Measurements from ENCODE around the gene KDM6A.

GRCh38 chrX:44891642-44892041 lies 18.7 kb downstream of the KDM6A start:
- no peak for TF ChIP-seq ZNF142 (CRISPR knock-in tag; IDR thresholded peaks at IDR 0.05)
- TF ChIP-seq ZNF263 (CRISPR knock-in tag; IDR thresholded peaks at IDR 0.05), result no peak
- no peak for TF ChIP-seq FOXA3 (CRISPR knock-in tag; IDR thresholded peaks at IDR 0.05)
- no peak for TF ChIP-seq KIAA2018 (CRISPR knock-in tag; IDR thresholded peaks at IDR 0.05; ENCODE audit: borderline replicate concordance)
- TF ChIP-seq JUND (CRISPR knock-in tag; IDR thresholded peaks at IDR 0.05), result no peak
- TF ChIP-seq CTCF (CRISPR knock-in tag; IDR thresholded peaks at IDR 0.05), result no peak
- no peak for TF ChIP-seq PRDM15 (CRISPR knock-in tag; IDR thresholded peaks at IDR 0.05)
- no peak for TF ChIP-seq RAD21 (CRISPR knock-in tag; IDR thresholded peaks at IDR 0.05)
